HepG2 (cell line): ENCODE data around the gene SEBOX. TPM values are rescaled to one million over a fixed set of nuclear protein-coding genes. Genes with fewer than 3 reads are reported as not detected.

ENCODE experiments used
- ATAC-seq: fragments of 200-7000 bp; cut with Tn5 transposase; 3 replicates; pipeline ENCODE4 v1.9.1; 2020; ENCODE audit warnings: mild to moderate bottlenecking, moderate library complexity
- BruUV-seq: library from RNA; stranded (reverse); fragments of 400-500 nt; replicated peaks from 2 replicates; lab custom pipeline; 2021; lab: Mats Ljungman, UMichigan
- CTCF ChIA-PET: fragments of 300-600 bp; formaldehyde crosslinking; extraction: SDS; loops from one replicate; lab custom pipeline; 2021; ENCODE audit warnings: low total read pairs, inconsistent platforms, low intra/inter-chr PET ratio; lab: Yijun Ruan, JAX
- POLR2A ChIA-PET: fragments of 350-600 bp; sonication (Branson Sonifier 250); formaldehyde crosslinking; loops from one replicate; lab custom pipeline; 2020; ENCODE audit warnings: antibody characterized with exemption, inconsistent platforms; lab: Yijun Ruan, JAX
- DNase-seq: peaks from one replicate; pipeline ENCODE4 v3.0.0-alpha.2; 2015; ENCODE audit warnings: low spot score
- FAIRE-seq: peaks from 3 replicates; lab custom pipeline; 2011; peaks lifted over from hg19 to GRCh38; lab: Jason Lieb, UNC
- H2AFZ ChIP-seq: one replicate; pipeline ENCODE4 v1.6.1; 2011; ENCODE audit warnings: low read length, inconsistent platforms
- H3K27ac ChIP-seq: fragments of 300-600 bp; 3 replicates; pipeline ENCODE4 v1.8.0; 2011; ENCODE audit warnings: mixed run types, mild to moderate bottlenecking, mixed read lengths, low read length, inconsistent platforms; ENCODE audit not compliant: insufficient read depth; ENCODE audit errors: extremely low read length
- H3K27me3 ChIP-seq, 2 experiments: fragments of 200-600 bp in 1 of 2; 2 replicates in 1 of 2; 3 replicates in 1 of 2; pipeline versions ENCODE4 v1.6.0 to v1.8.0; 2011; ENCODE audit warnings: low read length in 2 of 2, mild to moderate bottlenecking in 2 of 2, moderate library complexity in 2 of 2, inconsistent platforms in 1 of 2; ENCODE audit not compliant: insufficient read depth in 2 of 2, control insufficient read depth in 1 of 2
- H3K36me3 ChIP-seq, 2 experiments: fragments of 200-600 bp in 1 of 2; replicated peaks in 1 of 2; 2 replicates in 1 of 2; 3 replicates in 1 of 2; pipeline versions ENCODE4 v1.5.1 to v1.8.0; 2011; ENCODE audit warnings: low read length in 2 of 2, inconsistent platforms in 1 of 2; ENCODE audit not compliant: insufficient read depth in 2 of 2, control insufficient read depth in 1 of 2
- H3K4me1 ChIP-seq: 2 replicates; pipeline ENCODE4 v1.5.1; 2012; ENCODE audit warnings: low read length, inconsistent platforms; ENCODE audit not compliant: insufficient read depth
- H3K4me2 ChIP-seq: 2 replicates; pipeline ENCODE4 v1.6.0; 2011; ENCODE audit warnings: low read depth, low read length, inconsistent platforms
- H3K4me3 ChIP-seq, 3 experiments: fragments of 200-600 bp in 1 of 3; sonication (generic), shearing (Covaris generic) in 1 of 3; replicated peaks in 1 of 3; 2 replicates each; pipeline ENCODE4 v1.5.1; 2011 to 2016; ENCODE audit warnings: low read length in 3 of 3, inconsistent platforms in 2 of 3, low read depth in 2 of 3, mild to moderate bottlenecking in 2 of 3, control low read depth in 1 of 3, mixed read lengths in 1 of 3; ENCODE audit not compliant: insufficient read depth in 1 of 3
- H3K79me2 ChIP-seq: one replicate; pipeline ENCODE4 v1.6.1; 2011; ENCODE audit warnings: low read length, inconsistent platforms; ENCODE audit not compliant: insufficient read depth
- H3K9ac ChIP-seq: 2 replicates; pipeline ENCODE4 v1.6.0; 2011; ENCODE audit warnings: mild to moderate bottlenecking, low read depth, low read length, inconsistent platforms; ENCODE audit not compliant: insufficient read depth
- H3K9me3 ChIP-seq: 2 replicates; pipeline ENCODE4 v1.5.1; 2012; ENCODE audit warnings: mild to moderate bottlenecking, low read length
- H4K20me1 ChIP-seq: 2 replicates; pipeline ENCODE4 v1.6.0; 2011; ENCODE audit warnings: inconsistent platforms, mild to moderate bottlenecking, low read length, moderate library complexity; ENCODE audit not compliant: insufficient read depth
- AGO2 ChIP-seq: fragments of 200-400 bp; formaldehyde crosslinking; optimal IDR thresholded peaks from 2 replicates; pipeline ENCODE3; 2017; ENCODE audit warnings: mild to moderate bottlenecking, low read depth, low read length, moderate library complexity
- IKZF1 ChIP-seq: fragments of 450-650 bp; IDR thresholded peaks from 2 replicates; pipeline ENCODE4 v1.7.1; 2016
- KDM1A ChIP-seq: IDR thresholded peaks from 2 replicates; pipeline ENCODE4 v1.6.1; 2016; ENCODE audit warnings: missing compliant biosample characterization
- KMT2A ChIP-seq: sonication (generic); formaldehyde crosslinking; IDR thresholded peaks from 2 replicates; pipeline ENCODE4 v1.4.0; 2020; ENCODE audit warnings: missing genetic modification reagents
- PITX1 ChIP-seq: sonication (generic); formaldehyde crosslinking; IDR thresholded peaks from 2 replicates; pipeline ENCODE4 v1.5.1; 2020; ENCODE audit warnings: mild to moderate bottlenecking, missing genetic modification reagents
- ZNF468 ChIP-seq: sonication (generic); formaldehyde crosslinking; IDR thresholded peaks from 2 replicates; pipeline ENCODE4 v1.8.0; 2022; ENCODE audit warnings: mild to moderate bottlenecking, moderate library complexity, missing genetic modification reagents
- ZNF546 ChIP-seq: sonication (generic); formaldehyde crosslinking; conservative IDR thresholded peaks from 2 replicates; pipeline ENCODE4 v1.8.1; 2023; ENCODE audit warnings: mild to moderate bottlenecking, missing genetic modification reagents
- ZNF687 ChIP-seq: sonication (generic); formaldehyde crosslinking; IDR thresholded peaks from 2 replicates; pipeline ENCODE4 v1.5.1; 2020; ENCODE audit warnings: mild to moderate bottlenecking, missing genetic modification reagents, moderate library complexity
- ZNF704 ChIP-seq: sonication (generic); formaldehyde crosslinking; IDR thresholded peaks from 2 replicates; pipeline ENCODE4 v1.8.1; 2023; ENCODE audit warnings: mild to moderate bottlenecking, inconsistent platforms, moderate library complexity, missing genetic modification reagents, borderline replicate concordance
- WGBS: methylation state at CpG from one replicate; pipeline ENCODE4 v1.1.6; 2017; ENCODE audit warnings: low lambda C conversion rate; 5-methylcytosine and 5-hydroxymethylcytosine counted together
- in situ Hi-C: cut with HindIII; loops from 2 replicates; pipeline ENCODE4 v1.10.0; 2017; ENCODE audit warnings: low pct_unique_long_range_greater_than_20kb; ENCODE audit not compliant: extremely low pct_ligation_motif_present
- intact Hi-C: fragments of 100-400 bp; cut with micrococcal nuclease; formaldehyde crosslinking; loops from one replicate; pipeline ENCODE4 v1.10.0; 2022; ENCODE audit not compliant: unreplicated experiment
- polyA plus RNA-seq, 8 experiments: library from polyadenylated mRNA; depleted of rRNA in 3 of 8; stranded (reverse) in 7 of 8; unstranded in 1 of 8; fragments of >200 nt; fragmentation: Illumina TruSeq in 4 of 8; extraction: Trizol in 4 of 8; gene quantifications; 2 replicates each; pipeline versions ENCODE4 v1.2.1 to v1.2.3, GENCODE V29; 2011 to 2016; ENCODE audit warnings: low read depth in 4 of 8, missing spikeins in 1 of 8, mixed read lengths in 1 of 8; ENCODE audit not compliant: insufficient read depth in 1 of 8
- total RNA-seq, 5 experiments: library from RNA; depleted of rRNA; stranded (reverse); fragments of >200 nt; fragmentation: Illumina TruSeq; extraction: Trizol; gene quantifications; 2 replicates each; pipeline ENCODE4 v1.2.3, GENCODE V29; 2016; ENCODE audit warnings: low read depth in 1 of 5

The SEBOX gene
- total and polyA plus RNA-seq, 2 of the 13 experiments (the other 11 are each of a cell fraction or from before 2014, with no cell fraction given): not detected

DNA sequence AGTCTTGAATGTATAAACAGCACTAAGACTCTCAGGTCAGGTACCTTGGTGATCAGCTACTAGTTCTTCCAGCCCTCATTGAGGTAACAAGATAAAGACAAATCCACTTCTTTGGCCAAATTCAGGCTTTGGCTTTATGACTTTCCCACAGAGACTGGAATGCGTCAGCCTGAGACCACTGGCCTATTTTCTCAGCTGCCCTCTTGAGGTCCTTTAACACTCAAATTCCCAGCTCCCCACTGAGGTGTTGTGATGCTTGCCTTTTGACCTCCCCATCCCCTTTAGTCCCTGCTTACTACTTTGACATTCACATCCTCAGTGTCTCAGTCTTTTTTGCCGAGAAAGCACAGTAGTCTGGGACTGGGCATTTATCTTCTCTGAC, 18.8 kb downstream of the SEBOX start:
- 98% methylated on average over 2 of the region's 2 CpGs for WGBS
- Histone ChIP-seq H3K36me3 (peaks cover 31 to 74% of the 10 kb centered on the region in 2 experiments), H3K79me2 (no peaks in the 10 kb centered on the region), H3K27ac (peak overlapping the region; percentile 43), H3K27me3 (no peaks in the 10 kb centered on the region), H3K4me2 (peak overlapping the region; percentile 21; the same call in 1 of the 2 replicates), H3K9ac (0 out of 2 replicates have a peak overlapping the region, but pooled peaks have one; percentile 9), H3K4me1 (peaks cover 26% of the 10 kb centered on the region), H3K4me3 (no peak overlapping the region), H4K20me1 (no peaks in the 10 kb centered on the region), H2AFZ (no peak overlapping the region), H3K9me3 (no peaks in the 10 kb centered on the region)
- intact Hi-C loops: loop anchor here (5.0 kb wide), 1 partner anchor 114 kb away; no protein-coding TSS in a partner anchor
- CTCF ChIA-PET: interaction anchor here (1.2 kb wide), 1 partner anchor 70 kb away, joined by 4 read pairs; no protein-coding TSS in a partner anchor
- DNase-seq: no peak
- ATAC-seq: no peak
- POLR2A ChIA-PET: interaction anchor here (0.9 to 5.7 kb wide), 8 partner anchors 11 to 142 kb away, joined by 3 to 68 read pairs (median 14); partner anchors contain the start of genes IFT20, POLDIP2, SLC46A1 and TMEM97
- TF ChIP-seq IKZF1 (no peak), KMT2A (CRISPR knock-in tag) (0 out of 2 replicates have a peak, but pooled peaks have one; percentile 8)
- FAIRE-seq: no peak
- no TSS peak for BruUV-seq
- in situ Hi-C loops: no loop called here

- FAIRE-seq: no peak
- Histone ChIP-seq H3K27me3 (no peaks in the 10 kb centered on the region), H3K9ac (no peak overlapping the region), H3K27ac (peak overlapping the region; percentile 43), H3K4me1 (peaks cover 26% of the 10 kb centered on the region), H2AFZ (no peak overlapping the region), H3K36me3 (peaks cover 30 to 72% of the 10 kb centered on the region in 2 experiments), H3K9me3 (no peaks in the 10 kb centered on the region), H3K4me2 (no peak overlapping the region), H3K79me2 (no peaks in the 10 kb centered on the region), H3K4me3 (no peak overlapping the region), H4K20me1 (no peaks in the 10 kb centered on the region)
- POLR2A ChIA-PET: interaction anchor here (0.9 to 5.7 kb wide), 8 partner anchors 10 to 143 kb away, joined by 3 to 68 read pairs (median 6); partner anchors contain the start of genes IFT20, POLDIP2, SLC46A1 and TMEM97
- in situ Hi-C loops (no loop called here), intact Hi-C loops (loop anchor here (5.0 kb wide), 1 partner anchor 113 kb away; no protein-coding TSS in a partner anchor)
- CTCF ChIA-PET: interaction anchor here (1.2 kb wide), 1 partner anchor 71 kb away, joined by 4 read pairs; no protein-coding TSS in a partner anchor
- DNase-seq: no peak
- ATAC-seq: no peak
- 96% methylated on average over 13 of the region's 13 CpGs for WGBS
- no TSS peak for BruUV-seq
- peak; percentile 32; the same call in 1 of the 2 replicates for TF ChIP-seq ZNF687 (CRISPR knock-in tag)
- no peak for TF ChIP-seq ZNF468 (CRISPR knock-in tag)
- peak; percentile 81 for TF ChIP-seq AGO2
- TF ChIP-seq ZNF546: no peak
- no peak for TF ChIP-seq PITX1 (CRISPR knock-in tag)
- TF ChIP-seq KMT2A (CRISPR knock-in tag): 0 out of 2 replicates have a peak, but pooled peaks have one; percentile 7
- no peak for TF ChIP-seq ZNF704 (CRISPR knock-in tag)
- TF ChIP-seq KDM1A (CRISPR knock-in tag): no peak
Measured at GRCh38 chr17:28345419-28346198, 19.4 kb downstream of the SEBOX start.
